ENCODE data around the gene OSM.
A peak's percentile ranks its signal among the peaks of the same experiment; 100 is the strongest.

OSM gene

DNA sequence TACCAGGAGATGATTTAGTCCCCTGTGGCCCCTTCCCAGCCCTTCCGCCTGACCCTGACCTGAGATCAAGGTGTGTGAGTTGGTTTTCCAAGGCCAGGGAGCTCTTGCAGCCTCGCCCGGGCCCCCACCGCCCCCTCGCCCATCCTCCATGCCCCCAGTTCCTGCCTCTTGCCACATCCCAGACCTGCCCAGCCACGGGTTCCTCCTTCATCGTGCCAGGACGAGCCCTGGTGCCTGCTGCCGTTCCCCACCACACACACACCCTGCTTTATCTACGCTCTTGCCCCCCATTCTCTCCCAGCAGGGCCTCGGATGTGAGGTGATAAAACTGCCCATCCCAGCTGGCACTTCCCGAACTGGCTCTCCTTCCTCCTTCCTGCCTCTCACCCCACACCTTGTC lies 18.7 kb downstream of the OSM start:
- H3K4me2 ChIP-seq (ENCODE audit: low read length): no peak overlapping the region
- H3K79me2 ChIP-seq: no peaks in the 10 kb centered on the region
- TF ChIP-seq, protein P1, sequence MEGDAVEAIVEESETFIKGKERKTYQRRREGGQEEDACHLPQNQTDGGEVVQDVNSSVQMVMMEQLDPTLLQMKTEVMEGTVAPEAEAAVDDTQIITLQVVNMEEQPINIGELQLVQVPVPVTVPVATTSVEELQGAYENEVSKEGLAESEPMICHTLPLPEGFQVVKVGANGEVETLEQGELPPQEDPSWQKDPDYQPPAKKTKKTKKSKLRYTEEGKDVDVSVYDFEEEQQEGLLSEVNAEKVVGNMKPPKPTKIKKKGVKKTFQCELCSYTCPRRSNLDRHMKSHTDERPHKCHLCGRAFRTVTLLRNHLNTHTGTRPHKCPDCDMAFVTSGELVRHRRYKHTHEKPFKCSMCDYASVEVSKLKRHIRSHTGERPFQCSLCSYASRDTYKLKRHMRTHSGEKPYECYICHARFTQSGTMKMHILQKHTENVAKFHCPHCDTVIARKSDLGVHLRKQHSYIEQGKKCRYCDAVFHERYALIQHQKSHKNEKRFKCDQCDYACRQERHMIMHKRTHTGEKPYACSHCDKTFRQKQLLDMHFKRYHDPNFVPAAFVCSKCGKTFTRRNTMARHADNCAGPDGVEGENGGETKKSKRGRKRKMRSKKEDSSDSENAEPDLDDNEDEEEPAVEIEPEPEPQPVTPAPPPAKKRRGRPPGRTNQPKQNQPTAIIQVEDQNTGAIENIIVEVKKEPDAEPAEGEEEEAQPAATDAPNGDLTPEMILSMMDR (IDR thresholded peaks at IDR 0.05): no peak
- no peak overlapping the region for H3K4me3 ChIP-seq (ENCODE audit: low read depth, low read length)
- H3K36me3 ChIP-seq (ENCODE audit: control insufficient read depth, insufficient read depth, low read length): no peaks in the 10 kb centered on the region
- H3K4me1 ChIP-seq: no peaks in the 10 kb centered on the region
- H3K27ac ChIP-seq: no peak overlapping the region
- no peaks in the 10 kb centered on the region for H3K27me3 ChIP-seq (ENCODE audit: control insufficient read depth, insufficient read depth, low read length)
- H3K9ac ChIP-seq: no peak overlapping the region
- H2AFZ ChIP-seq: no peak overlapping the region
- no peaks in the 10 kb centered on the region for H3K9me3 ChIP-seq (ENCODE audit: control insufficient read depth, low read length)

DNA sequence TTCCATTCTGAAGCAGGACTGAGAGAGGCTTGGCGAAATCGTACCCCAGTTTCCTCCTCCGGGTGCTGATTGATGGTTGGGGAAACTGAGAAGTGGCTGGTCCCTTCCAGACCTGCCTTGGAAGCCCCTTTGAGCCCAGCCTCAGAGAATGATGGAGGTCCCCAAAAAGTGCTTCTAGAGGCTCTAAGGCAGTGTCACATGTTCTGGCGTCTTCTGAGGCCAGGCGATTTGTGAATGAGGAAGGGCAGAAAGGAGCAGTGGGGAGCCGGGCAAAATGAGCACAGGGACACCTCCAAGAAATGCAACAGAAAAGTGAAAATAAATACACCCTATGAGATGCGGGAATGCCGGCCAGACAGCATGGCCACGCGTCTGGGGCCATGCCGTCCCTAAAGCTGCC lies 19.1 kb downstream of the OSM start:
- TF ChIP-seq, protein P1 (IDR thresholded peaks at IDR 0.05): no peak
- H3K4me3 ChIP-seq (ENCODE audit: low read depth, low read length): no peak overlapping the region
- H3K9me3 ChIP-seq (ENCODE audit: control insufficient read depth, low read length): no peaks in the 10 kb centered on the region
- no peaks in the 10 kb centered on the region for H3K79me2 ChIP-seq
- H3K4me2 ChIP-seq (ENCODE audit: low read length): no peak overlapping the region
- no peaks in the 10 kb centered on the region for H3K36me3 ChIP-seq (ENCODE audit: control insufficient read depth, insufficient read depth, low read length)
- H2AFZ ChIP-seq: no peak overlapping the region
- no peak overlapping the region for H3K9ac ChIP-seq
- no peaks in the 10 kb centered on the region for H3K27me3 ChIP-seq (ENCODE audit: control insufficient read depth, insufficient read depth, low read length)
- no peak overlapping the region for H3K27ac ChIP-seq
- H3K4me1 ChIP-seq: no peaks in the 10 kb centered on the region

DNA sequence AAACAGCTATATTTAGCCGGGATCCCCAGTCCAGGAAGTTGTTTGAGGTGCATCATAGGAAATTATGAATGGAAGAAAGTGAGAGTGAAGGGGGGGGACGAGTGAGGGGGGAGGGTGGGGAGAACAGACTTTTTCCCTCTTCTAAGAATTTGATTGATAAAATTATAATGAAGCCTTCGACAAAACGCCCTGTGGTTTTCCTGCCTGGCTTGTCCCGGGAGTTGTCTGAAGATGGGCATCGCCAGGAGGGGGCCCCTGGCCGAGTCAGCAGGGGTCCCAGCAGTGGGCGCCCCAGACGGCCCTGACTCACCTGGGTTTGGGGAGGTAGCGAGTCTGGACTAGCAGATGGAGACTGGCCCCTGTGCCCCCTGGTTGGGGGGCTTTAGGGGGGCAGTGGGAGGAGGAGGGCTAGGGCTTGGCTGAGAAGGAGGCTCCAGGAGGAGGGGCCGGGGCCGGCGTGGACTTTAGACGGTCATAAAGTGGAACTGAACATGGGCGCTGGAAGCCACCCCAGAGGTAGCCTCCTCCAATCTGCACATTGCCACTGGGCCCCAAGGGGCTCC lies 19.8 kb downstream of the OSM start:
- no peaks in the 10 kb centered on the region for H3K36me3 ChIP-seq (ENCODE audit: control insufficient read depth, insufficient read depth, low read length)
- no peaks in the 10 kb centered on the region for H3K4me1 ChIP-seq
- no peak overlapping the region for H3K9ac ChIP-seq
- peak overlapping the region; percentile 42 for H3K4me3 ChIP-seq (ENCODE audit: low read depth, low read length)
- no peaks in the 10 kb centered on the region for H3K27me3 ChIP-seq (ENCODE audit: control insufficient read depth, insufficient read depth, low read length)
- H3K27ac ChIP-seq: no peak overlapping the region
- no peaks in the 10 kb centered on the region for H3K79me2 ChIP-seq
- H2AFZ ChIP-seq: peak overlapping the region; percentile 77
- peak overlapping the region; percentile 80 for H3K4me2 ChIP-seq (ENCODE audit: low read length)
- TF ChIP-seq, protein P1 (IDR thresholded peaks at IDR 0.05): no peak
- H3K9me3 ChIP-seq (ENCODE audit: control insufficient read depth, low read length): no peaks in the 10 kb centered on the region

DNA sequence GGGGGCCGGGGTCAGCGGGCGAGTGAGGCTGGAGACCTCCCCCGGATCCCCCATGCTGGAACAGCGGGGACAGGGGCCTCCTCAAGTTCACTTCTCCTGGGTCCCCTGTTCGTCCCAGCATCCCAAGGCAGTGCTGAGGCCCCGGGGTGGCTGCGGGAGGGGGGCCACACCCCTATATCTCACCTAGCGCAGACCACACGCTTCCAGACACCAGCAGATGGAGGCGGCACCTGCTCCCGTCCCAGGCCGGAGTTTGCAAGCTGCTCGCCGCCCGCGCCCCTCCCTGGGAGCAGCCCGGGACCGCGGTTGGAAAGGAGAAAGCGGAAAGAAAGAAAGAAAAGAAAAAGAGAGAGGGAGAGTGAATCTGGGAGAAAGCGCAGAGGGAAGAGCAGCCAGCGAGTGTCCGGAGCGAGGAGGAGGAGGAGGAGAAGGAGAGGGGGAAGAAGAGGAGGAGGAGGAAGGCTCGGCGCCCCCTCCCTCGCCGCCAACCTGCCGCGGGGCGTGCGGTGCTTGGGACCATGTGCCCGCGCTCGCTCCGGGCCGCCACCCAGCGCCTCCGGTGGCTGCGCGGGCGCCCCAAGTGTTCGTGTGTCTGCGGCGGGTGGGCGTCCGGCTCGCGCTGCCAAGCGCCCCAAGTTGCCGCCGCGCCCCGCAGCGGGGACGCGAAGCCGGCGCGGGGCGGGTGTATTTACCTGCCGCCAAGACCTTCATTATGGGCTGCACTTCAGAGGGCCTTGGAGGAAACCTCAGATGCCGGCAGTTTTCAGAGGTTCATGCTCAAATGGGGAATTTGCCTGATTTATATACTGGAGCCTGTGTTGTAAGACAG lies 20.5 kb downstream of the OSM start, which contains the start of gene LIF:
TSS of gene LIF (minus strand) at position 775 of the 829 bp plus-strand sequence. CDS start at position 711, 64 bp downstream.
- Histone ChIP-seq H3K79me2 (no peaks in the 10 kb centered on the region), H3K36me3 (ENCODE audit: control insufficient read depth, insufficient read depth, low read length) (no peaks in the 10 kb centered on the region), H2AFZ (peak within 1 kb of the TSS; percentile 77), H3K9ac (no peak within 1 kb of the TSS), H3K27me3 (ENCODE audit: control insufficient read depth, insufficient read depth, low read length) (no peaks in the 10 kb centered on the region), H3K4me2 (ENCODE audit: low read length) (peak within 1 kb of the TSS; percentile 80), H3K9me3 (ENCODE audit: control insufficient read depth, low read length) (no peaks in the 10 kb centered on the region), H3K4me1 (no peaks in the 10 kb centered on the region), H3K27ac (no peak within 1 kb of the TSS), H3K4me3 (ENCODE audit: low read depth, low read length) (peak within 1 kb of the TSS; percentile 42)
- TF ChIP-seq, protein P1 (IDR thresholded peaks at IDR 0.05): no peak
